ENCODE measurements around the gene PPP1CA.
"Not testable (repeated sequence)": the region's sequence is repeated elsewhere in the genome, so short reads cannot be mapped to it uniquely, and the experiment has no call there.

Gene PPP1CA

DNA sequence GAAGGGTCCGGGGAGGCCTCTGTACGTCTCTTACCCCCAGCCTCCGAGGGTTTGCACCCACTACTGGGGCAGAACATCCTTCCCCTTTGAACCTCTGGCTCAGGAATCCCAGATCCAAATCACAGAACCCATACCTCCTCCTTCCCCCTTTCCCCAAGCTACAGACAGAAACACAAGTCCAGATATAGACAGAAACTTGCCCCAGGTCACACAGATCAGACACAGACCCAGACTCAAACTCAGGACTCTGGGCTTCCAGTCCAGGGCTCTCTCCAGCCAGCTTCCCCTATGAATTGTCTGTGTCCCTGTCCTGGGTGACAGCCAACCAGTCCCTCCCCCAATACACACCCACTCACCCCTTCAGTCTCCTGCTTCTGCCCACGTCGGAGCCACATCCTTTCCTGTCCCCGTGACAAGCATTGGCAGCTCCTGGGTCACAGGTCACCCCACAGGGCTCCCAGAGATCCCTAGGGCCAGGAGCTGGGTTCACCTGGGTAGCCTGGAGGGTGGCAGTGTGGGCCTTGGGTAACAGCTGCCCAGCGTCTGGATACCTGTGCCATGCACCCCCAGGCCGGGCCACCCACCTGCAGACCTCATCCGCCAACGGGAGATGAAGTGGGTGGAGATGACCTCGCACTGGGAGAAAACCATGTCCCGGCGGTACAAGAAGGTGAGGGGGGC lies 3.0 kb upstream of the PPP1CA start:
- peak overlapping the region; percentile 98 for H3K27ac ChIP-seq
- peak overlapping the region; percentile 77 to 89 for H3K4me3 ChIP-seq (ENCODE audit: low read depth in 1 of 2, low read length in 1 of 2)
- TF ChIP-seq CTCF (IDR thresholded peaks at IDR 0.05): no peak
- peaks cover 58% of the 10 kb centered on the region for H3K36me3 ChIP-seq
- peaks cover 86 to 87% of the 10 kb centered on the region in 2 experiments for H3K4me1 ChIP-seq (ENCODE audit: control insufficient read depth in 1 of 2, insufficient read depth in 1 of 2, low read depth in 1 of 2, low read length in 1 of 2)
- no peaks in the 10 kb centered on the region for H3K9me3 ChIP-seq
- H3K27me3 ChIP-seq: no peaks in the 10 kb centered on the region

- H3K27ac ChIP-seq: peak overlapping the region; percentile 98
- H3K4me1 ChIP-seq (ENCODE audit: control insufficient read depth in 1 of 2, insufficient read depth in 1 of 2, low read depth in 1 of 2, low read length in 1 of 2): peaks cover 79 to 80% of the 10 kb centered on the region in 2 experiments
- not testable (repeated sequence) for H3K9me3 ChIP-seq, H3K27me3 ChIP-seq
- peaks cover 58% of the 10 kb centered on the region for H3K36me3 ChIP-seq
- H3K4me3 ChIP-seq (ENCODE audit: low read depth in 1 of 2, low read length in 1 of 2): peak overlapping the region; percentile 77 to 89
Measured at GRCh38 chr11:67403085-67403484, 1.4 kb upstream of the PPP1CA start.

- H3K4me1 ChIP-seq (ENCODE audit: control insufficient read depth in 1 of 2, insufficient read depth in 1 of 2, low read depth in 1 of 2, low read length in 1 of 2): peaks cover 78 to 79% of the 10 kb centered on the region in 2 experiments
- H3K4me3 ChIP-seq (ENCODE audit: low read depth in 1 of 2, low read length in 1 of 2): peak overlapping the region; percentile 79 to 89
- not testable (repeated sequence) for H3K9me3 ChIP-seq, H3K27me3 ChIP-seq
- peak overlapping the region; percentile 98 for H3K27ac ChIP-seq
- peaks cover 58% of the 10 kb centered on the region for H3K36me3 ChIP-seq
Measured at GRCh38 chr11:67402192-67402839, 658 bp upstream of the PPP1CA start.

DNA sequence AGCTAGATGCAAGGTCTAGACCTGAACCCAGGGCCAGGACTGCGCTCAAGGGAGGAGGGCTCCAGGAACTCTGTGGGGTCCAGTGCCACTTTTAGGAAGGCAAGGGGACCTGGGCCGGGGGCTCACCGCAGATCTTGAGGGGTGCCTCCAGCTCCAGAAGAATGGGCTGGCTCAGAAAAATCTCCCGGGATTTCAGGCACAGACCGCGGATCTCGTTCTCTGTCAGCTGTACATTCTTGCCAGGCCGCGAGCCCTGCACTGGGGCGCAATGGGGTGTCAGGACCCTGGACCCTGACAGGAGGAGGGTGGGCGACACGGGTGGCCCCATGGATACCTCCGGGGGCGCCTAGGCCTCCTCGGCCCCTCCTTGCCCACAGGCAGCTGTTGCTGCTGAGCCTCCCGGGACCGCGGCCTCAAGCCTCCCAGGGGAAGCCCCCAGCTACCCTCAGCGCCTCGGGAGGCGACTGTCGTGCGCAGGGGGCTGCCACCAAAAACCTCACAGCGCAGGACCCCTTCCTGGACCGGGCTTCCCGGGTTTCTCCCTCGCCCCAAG lies 640 bp downstream of the PPP1CA start:
- Histone ChIP-seq H3K4me1 (ENCODE audit: control insufficient read depth in 1 of 2, insufficient read depth in 1 of 2, low read depth in 1 of 2, low read length in 1 of 2) (peaks cover 73 to 75% of the 10 kb centered on the region in 2 experiments), H3K27me3 (no peaks in the 10 kb centered on the region), H3K36me3 (peaks cover 58% of the 10 kb centered on the region), H3K9me3 (no peaks in the 10 kb centered on the region), H3K27ac (peak overlapping the region; percentile 98), H3K4me3 (ENCODE audit: low read depth in 1 of 2, low read length in 1 of 2) (peak overlapping the region; percentile 89 to 96)
- no peak for TF ChIP-seq CTCF (IDR thresholded peaks at IDR 0.05)

DNA sequence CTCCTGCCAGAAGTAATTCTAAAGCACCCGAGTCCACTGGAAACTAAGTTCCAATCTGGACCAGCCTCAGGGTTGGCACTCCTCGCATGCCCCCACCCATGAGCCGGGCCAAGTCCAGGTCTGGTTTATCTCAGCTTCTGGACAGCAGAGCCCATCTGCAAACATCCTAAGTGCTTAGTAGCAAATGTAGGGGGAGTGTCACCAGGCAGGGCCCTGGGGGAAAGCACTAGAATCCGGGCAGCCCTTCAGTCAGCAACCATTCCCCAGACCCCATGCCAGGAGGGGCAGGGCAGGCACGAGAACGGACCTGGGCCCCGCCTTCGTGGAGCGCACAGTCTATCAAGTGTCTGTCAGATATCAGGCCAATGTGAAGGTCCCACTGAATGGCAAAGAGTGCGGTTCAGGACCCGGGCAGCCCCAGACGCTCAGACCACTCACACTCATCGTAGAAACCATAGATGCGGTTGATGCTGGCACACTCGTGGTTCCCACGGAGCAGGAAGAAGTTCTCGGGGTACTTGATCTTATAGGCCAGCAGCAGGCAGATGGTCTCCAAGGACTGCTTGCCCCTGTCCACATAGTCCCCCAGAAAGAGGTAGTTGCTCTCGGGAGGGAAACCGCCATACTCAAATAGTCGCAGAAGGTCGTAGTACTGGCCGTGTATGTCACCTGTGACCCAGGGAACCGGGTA lies 1.3 kb downstream of the PPP1CA start:
- H3K27me3 ChIP-seq: no peaks in the 10 kb centered on the region
- H3K36me3 ChIP-seq: peaks cover 58% of the 10 kb centered on the region
- peak overlapping the region; percentile 89 to 96 for H3K4me3 ChIP-seq (ENCODE audit: low read depth in 1 of 2, low read length in 1 of 2)
- peak overlapping the region; percentile 98 for H3K27ac ChIP-seq
- peaks cover 66 to 69% of the 10 kb centered on the region in 2 experiments for H3K4me1 ChIP-seq (ENCODE audit: control insufficient read depth in 1 of 2, insufficient read depth in 1 of 2, low read depth in 1 of 2, low read length in 1 of 2)
- no peak for TF ChIP-seq CTCF (IDR thresholded peaks at IDR 0.05)
- no peaks in the 10 kb centered on the region for H3K9me3 ChIP-seq

DNA sequence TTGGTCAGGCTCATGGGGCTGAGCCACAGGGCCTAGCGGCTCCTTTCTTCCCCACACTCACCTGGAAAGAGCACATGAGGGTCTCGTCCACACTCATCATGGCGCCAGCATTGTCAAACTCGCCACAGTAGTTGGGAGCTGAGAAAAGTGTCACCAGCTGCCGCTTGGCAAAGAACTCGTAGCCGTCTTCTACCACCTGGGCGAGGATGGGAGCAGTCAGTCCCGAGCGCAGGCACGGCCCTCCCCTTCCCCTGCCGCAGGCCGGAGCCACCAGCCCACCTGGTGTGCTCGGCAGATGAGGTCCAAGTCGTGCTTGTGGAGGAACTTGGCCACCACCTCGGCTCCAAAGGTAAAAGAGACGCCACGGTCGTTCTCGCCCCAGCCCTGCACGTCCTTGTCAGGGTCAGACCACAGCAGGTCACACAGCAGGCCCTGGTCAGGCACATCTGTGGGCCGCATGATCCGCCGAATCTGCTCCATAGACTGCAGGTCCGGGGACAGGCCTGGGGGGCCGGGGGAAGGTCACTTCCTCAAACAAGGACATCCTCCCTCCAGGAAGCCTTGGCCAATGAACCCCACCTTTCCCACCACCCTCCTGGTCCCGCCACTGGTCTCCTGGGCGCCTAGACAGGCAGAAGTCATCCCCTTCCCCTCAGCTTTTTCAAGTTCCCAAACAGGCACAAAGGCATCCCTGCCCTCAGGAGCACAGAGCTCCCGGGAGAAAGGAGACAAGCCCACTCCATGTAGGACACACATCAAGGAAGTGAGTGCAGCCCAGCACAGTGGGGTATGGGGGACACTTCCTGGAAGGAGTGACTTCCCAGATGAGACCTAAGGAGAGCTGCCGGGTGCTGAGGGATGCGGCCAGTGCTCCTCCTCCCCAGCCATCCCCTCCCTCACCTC lies 2.7 kb downstream of the PPP1CA start:
- H3K9me3 ChIP-seq: no peaks in the 10 kb centered on the region
- H3K4me1 ChIP-seq (ENCODE audit: control insufficient read depth in 1 of 2, insufficient read depth in 1 of 2, low read depth in 1 of 2, low read length in 1 of 2): peaks cover 53 to 58% of the 10 kb centered on the region in 2 experiments
- H3K36me3 ChIP-seq: peaks cover 56% of the 10 kb centered on the region
- no peak for TF ChIP-seq CTCF (IDR thresholded peaks at IDR 0.05)
- H3K27me3 ChIP-seq: no peaks in the 10 kb centered on the region
- H3K4me3 ChIP-seq (ENCODE audit: low read depth in 1 of 2, low read length in 1 of 2): no peak overlapping the region
- H3K27ac ChIP-seq: peak overlapping the region; percentile 54
